Small intestine (tissue), 7 donors: ENCODE data around the gene C2orf68. TPM values are rescaled to one million over a fixed set of nuclear protein-coding genes. Genes with fewer than 3 reads are reported as not detected.

ENCODE experiments used
- DNase-seq, 2 donors: peaks; one replicate each; pipeline versions ENCODE4 v3.0.0 to v3.0.0-alpha.2; 2013
- FAIRE-seq: peaks from 2 replicates; lab custom pipeline; 2012; peaks lifted over from hg19 to GRCh38; lab: Jason Lieb, UNC
- H3K27ac ChIP-seq, 3 donors: one replicate each; pipeline ENCODE4 v1.5.1; 2013; ENCODE audit warnings: low read length in 2 of 3, mild to moderate bottlenecking in 2 of 3, control low read depth in 1 of 3, inconsistent platforms in 1 of 3, low read depth in 1 of 3, moderate library complexity in 1 of 3
- H3K27me3 ChIP-seq, 3 donors: one replicate each; pipeline ENCODE4 v1.6.1; 2013; ENCODE audit warnings: low read length in 3 of 3, inconsistent platforms in 1 of 3; ENCODE audit not compliant: control insufficient read depth in 3 of 3, insufficient read depth in 3 of 3
- H3K36me3 ChIP-seq, 3 donors: one replicate each; pipeline ENCODE4 v1.6.1; 2013; ENCODE audit warnings: low read length in 3 of 3, inconsistent platforms in 1 of 3, low read depth in 1 of 3, mild to moderate bottlenecking in 1 of 3, moderate library complexity in 1 of 3; ENCODE audit not compliant: control insufficient read depth in 3 of 3, insufficient read depth in 2 of 3
- H3K4me1 ChIP-seq, 3 donors: one replicate each; pipeline ENCODE4 v1.6.1; 2013; ENCODE audit warnings: low read length in 2 of 3, inconsistent platforms in 1 of 3, low read depth in 1 of 3, mild to moderate bottlenecking in 1 of 3, moderate library complexity in 1 of 3; ENCODE audit not compliant: control insufficient read depth in 3 of 3, insufficient read depth in 2 of 3
- H3K4me3 ChIP-seq, 3 donors: one replicate each; pipeline ENCODE4 v1.5.1; 2013; ENCODE audit warnings: low read length in 3 of 3, control low read depth in 1 of 3, inconsistent platforms in 1 of 3, low read depth in 1 of 3, mild to moderate bottlenecking in 1 of 3, moderate library complexity in 1 of 3
- H3K9me3 ChIP-seq, 2 donors: one replicate each; pipeline ENCODE4 v1.6.1; 2013; ENCODE audit warnings: low read depth in 1 of 2, low read length in 1 of 2; ENCODE audit not compliant: control insufficient read depth in 2 of 2, insufficient read depth in 1 of 2
- WGBS, 3 donors: extraction: QIAGEN DNeasy Blood & Tissue Kit; methylation state at CpG; one replicate each; pipeline ENCODE4 v1.1.7; 2013; 5-methylcytosine and 5-hydroxymethylcytosine counted together
- polyA plus RNA-seq, 4 donors: library from polyadenylated mRNA; stranded (reverse) in 3 of 4; unstranded in 1 of 4; fragments of 200-250 nt in 3 of 4; fragments of 120-200 nt in 1 of 4; gene quantifications; one replicate each; pipeline versions ENCODE4 v1.2.1 to v1.2.3, GENCODE V29; 2013
- donor health status: healthy with polysubstance abuse.
- donor health status: control.
- donor health status: control.
- donor health status: Bipolar disorder and iron deficiency.
- donor health status: healthy.

The C2orf68 gene
- polyA plus RNA-seq, 4 donors = 16.2 to 44.8 (median 25.3) TPM

DNA sequence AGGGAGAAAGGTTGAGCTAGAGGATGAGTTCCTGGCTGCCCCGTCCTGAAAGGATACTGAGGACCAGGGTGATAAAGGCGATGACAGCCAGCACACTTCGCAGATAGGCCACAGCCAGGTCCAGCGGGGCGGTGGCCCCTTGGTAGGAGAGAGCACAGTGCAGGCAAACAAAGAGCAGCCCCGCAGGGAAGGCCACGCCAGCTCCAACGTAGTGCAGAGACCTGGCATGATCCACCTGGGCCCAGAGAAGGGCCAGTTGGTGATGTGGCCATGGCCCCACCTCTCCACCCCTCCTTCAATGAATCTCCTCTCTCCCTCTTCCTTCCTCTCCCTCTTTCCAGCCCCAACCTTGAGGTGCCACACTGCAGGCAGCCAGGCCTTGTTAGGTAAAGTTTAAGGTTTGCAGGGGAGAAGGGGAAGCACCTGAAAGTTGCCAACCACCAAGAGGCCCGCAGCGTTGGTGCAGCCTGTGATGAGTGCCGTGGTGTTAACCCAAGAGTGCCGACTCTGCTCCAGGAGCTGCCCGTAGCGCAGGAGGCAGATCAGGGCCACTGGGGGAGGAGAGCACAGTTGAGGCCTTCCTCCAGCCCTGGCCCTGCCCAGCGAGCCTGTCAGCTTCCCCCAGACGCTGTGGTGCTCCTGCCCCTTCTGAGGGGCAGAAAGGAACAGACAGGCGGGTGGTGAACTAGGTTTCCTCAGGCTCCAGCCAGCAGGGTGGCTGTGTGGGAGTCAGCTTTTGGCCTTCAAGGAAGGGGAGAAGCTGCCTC, 12.2 kb downstream of the C2orf68 start:
- WGBS, 3 donors = 74 to 77% (median 75%) methylated on average over 17 of the region's 17 CpGs
- DNase-seq = no peak
- no peak overlapping the region for H3K27ac ChIP-seq

DNA sequence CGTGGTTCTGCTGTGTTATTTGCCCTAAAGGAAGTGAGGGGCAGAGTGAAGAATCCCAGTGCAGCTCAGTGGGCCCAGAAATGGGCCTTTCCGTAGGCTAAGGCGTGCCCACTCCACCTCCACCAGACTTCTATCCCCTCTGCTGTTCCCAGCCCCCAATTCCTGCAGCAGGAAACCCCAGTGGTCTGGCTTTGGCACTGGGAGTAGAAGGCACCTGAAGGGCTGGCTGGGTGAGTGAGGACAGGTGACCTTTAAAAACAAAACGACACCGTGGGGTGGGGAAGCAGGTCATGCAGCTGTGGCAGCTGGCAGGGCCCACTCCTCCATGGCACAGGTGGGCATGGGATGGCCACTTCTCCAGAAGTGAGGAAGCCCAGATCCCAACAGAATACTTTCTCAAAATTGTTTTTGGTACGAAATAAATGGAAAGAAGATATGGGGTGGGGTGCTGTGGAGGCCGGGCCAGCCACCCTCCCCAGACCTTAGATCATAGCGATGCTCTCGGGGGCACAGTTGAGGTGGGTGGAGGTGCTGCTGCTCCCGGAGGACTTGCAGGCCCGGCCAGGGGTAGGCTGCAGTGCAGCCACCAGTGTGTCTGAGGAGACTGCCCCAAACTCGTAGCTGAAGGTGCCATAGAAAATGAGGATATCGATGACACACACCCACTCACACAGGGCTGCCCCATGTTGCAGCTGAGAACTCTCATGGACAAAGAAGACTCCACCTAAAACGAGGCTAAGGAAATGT, 13.1 kb downstream of the C2orf68 start:
- WGBS, 3 donors = 71 to 78% (median 73%) methylated on average over 14 of the region's 14 CpGs
- no peak for DNase-seq

More for the DNA sequence above, 12.2 kb downstream of the C2orf68 start:
- FAIRE-seq = no peak
- Histone ChIP-seq H3K36me3 (peaks cover 0 to 48% (median 9%) of the 10 kb centered on the region in 3 donors), H3K4me3 (no peak overlapping the region), H3K27me3 (no peaks in the 10 kb centered on the region), H3K4me1 (peaks cover 5 to 50% (median 6%) of the 10 kb centered on the region in 3 donors), H3K9me3 (no peaks in the 10 kb centered on the region)

DNA sequence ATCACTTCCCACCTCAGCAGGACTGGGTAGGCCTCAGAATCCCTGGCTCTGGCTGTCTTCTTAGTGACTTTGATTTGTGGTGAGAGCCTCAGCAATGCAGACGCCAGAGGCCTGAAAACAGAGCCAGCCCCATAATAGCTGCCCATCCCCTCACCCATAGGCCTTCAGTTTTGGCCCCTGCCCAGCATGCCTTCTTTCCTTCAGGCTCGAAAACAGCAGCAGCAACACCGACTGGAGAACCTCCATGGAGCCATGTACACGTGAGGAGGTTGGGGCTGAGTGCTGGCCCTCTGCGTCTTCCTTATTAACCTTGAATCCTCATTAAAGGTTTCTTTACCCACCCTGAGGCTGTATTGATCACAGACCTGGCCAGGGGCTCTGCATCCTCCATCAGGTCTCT, 14.6 kb downstream of the C2orf68 start:
- H3K4me1 ChIP-seq = peaks cover 6 to 47% (median 10%) of the 10 kb centered on the region in 3 donors
- H3K27me3 ChIP-seq = no peaks in the 10 kb centered on the region
- DNase-seq = no peak
- H3K36me3 ChIP-seq = peaks cover 0 to 48% (median 9%) of the 10 kb centered on the region in 3 donors
- WGBS, 3 donors = 78 to 89% (median 86%) methylated on average over 5 of the region's 5 CpGs
- no peak overlapping the region for H3K4me3 ChIP-seq
- FAIRE-seq = no peak
- no peaks in the 10 kb centered on the region for H3K9me3 ChIP-seq
- no peak overlapping the region for H3K27ac ChIP-seq

More for the DNA sequence above, 13.1 kb downstream of the C2orf68 start:
- Histone ChIP-seq H3K4me1 (peaks cover 6 to 48% (median 10%) of the 10 kb centered on the region in 3 donors), H3K36me3 (peaks cover 0 to 48% (median 9%) of the 10 kb centered on the region in 3 donors), H3K9me3 (no peaks in the 10 kb centered on the region), H3K27ac (no peak overlapping the region), H3K27me3 (no peaks in the 10 kb centered on the region), H3K4me3 (no peak overlapping the region)
- no peak for FAIRE-seq

DNA sequence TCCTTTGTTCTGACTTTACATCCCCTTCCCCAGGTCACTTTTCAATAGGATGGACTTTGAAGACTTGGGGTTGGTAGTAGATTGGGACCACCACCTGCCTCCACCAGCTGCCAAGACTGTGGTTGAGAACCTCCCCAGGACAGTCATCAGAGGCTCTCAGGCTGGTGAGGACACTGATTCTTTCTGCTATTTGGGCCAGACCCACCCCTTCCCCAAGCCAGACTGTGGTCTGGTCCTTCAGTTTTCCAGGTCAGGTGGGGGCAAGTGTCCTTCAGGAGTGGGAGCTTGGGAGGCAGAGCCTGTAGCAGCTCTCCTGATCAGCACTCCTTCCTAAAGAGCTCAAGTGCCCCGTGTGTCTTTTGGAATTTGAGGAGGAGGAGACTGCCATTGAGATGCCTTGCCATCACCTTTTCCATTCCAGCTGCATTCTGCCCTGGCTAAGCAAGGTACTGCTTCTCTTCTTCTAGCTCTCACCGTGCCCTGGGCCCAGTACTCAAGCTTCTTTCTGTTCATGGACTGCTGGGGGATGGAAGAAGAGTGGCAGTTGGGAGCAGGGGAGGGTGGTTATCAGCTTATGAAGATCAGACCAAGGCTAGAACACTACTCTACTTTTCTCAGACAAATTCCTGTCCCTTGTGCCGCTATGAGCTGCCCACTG, 15.3 kb downstream of the C2orf68 start:
- FAIRE-seq (no peak), DNase-seq (no peak)
- WGBS, 3 donors = 54 to 68% (median 67%) methylated on average over 3 of the region's 3 CpGs
- peaks cover 0 to 49% (median 9%) of the 10 kb centered on the region in 3 donors for H3K36me3 ChIP-seq
- H3K9me3 ChIP-seq = no peaks in the 10 kb centered on the region
- H3K27ac ChIP-seq = no peak overlapping the region
- H3K27me3 ChIP-seq = no peaks in the 10 kb centered on the region
- H3K4me3 ChIP-seq = peak overlapping the region in 2 of 3 donors; percentile 76 to 79
- peaks cover 6 to 44% (median 10%) of the 10 kb centered on the region in 3 donors for H3K4me1 ChIP-seq

DNA sequence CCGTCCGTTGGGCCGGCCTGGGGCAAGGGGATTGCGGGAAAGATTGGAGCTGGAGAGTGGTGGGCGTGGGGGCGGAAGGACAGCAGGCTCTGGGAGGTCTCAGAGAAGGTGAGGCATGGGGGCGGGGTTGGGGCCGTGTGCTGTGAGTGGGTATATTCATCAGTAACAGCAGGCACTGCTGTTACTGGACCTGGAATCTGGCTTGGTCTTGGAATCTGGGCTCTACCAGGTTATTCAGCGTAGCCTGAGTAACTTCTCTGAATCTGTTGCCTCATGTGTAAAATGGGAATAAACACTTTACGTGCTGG, 15.9 kb downstream of the C2orf68 start:
- DNase-seq = no peak
- WGBS, 3 donors = 2 to 3% (median 3%) methylated on average over 10 of the region's 10 CpGs
- Histone ChIP-seq H3K4me1 (peaks cover 6 to 40% (median 6%) of the 10 kb centered on the region in 3 donors), H3K9me3 (no peaks in the 10 kb centered on the region), H3K4me3 (peak overlapping the region; percentile 75 to 79 (median 76)), H3K27me3 (no peaks in the 10 kb centered on the region), H3K27ac (peak overlapping the region; percentile 66 to 94 (median 92)), H3K36me3 (peaks cover 0 to 45% (median 9%) of the 10 kb centered on the region in 3 donors)
- FAIRE-seq = no peak

DNA sequence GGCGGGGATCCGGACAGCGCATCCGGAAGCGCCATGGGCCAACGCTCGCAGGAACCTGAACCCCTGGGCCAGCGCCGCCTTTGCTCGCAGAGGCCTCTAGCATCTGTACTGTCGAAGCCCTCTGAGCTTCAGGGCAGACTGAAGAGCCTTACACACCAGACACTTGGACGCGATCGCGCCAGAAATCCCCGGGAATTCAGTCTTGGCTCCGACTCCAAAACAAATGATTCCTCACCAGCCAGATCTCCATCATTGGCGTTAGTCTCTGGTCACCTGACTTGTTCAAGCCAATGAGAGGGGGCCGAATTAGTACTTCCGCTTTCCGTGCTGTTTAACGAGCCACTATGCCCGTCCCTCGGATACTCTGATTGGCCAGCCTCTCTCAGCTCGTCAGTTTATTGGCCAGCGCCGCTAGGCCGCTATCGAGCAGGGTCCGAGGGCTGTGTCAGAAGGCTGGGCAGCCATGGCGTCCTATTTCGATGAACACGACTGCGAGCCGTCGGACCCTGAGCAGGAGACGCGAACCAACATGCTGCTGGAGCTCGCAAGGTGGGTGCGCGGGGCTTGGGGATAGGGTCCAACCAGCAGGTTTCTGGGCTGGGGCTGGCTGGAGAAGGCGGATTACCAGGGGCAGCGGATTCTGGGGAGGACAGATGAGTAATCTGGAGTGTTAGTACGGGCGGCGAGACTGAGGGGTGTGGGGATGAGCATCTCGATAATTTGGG, 16.4 kb downstream of the C2orf68 start, which contains the start of gene RNF181:
TSS of gene RNF181 (plus strand) at position 445 of the 725 bp plus-strand sequence. CDS start at position 464, 19 bp downstream.
- DNase-seq = peak; percentile 97 to 99
- peaks cover 6 to 37% (median 6%) of the 10 kb centered on the region in 3 donors for H3K4me1 ChIP-seq

DNA sequence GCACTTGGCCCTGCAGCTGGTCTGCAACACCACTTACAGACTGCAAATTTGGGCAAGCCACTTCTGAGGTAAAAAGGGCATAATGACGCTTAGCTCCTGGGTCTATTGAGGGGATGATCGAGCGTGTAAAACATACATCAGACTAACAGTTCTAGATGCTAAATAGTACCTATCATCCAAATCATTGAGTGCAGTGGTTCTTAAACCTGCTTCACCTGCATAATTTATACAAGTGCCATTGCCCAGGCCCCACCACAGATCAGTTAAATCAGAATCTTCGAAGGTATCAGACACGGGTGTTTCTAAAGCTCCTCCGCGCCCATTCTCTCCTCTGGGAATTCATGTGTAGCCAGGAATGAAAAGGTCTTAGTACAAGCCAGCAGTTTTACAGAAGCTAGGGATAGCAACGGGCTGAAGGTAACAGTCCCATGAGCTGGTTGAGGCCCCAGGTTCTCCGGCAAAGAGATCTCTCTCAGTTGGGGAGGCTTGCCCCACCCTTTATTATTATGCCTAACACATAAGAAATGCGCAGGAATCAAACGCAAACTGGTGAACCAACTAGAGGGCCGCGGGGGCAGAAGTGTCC, 17.1 kb downstream of the C2orf68 start:
- Histone ChIP-seq H3K4me1 (peaks cover 6 to 37% (median 6%) of the 10 kb centered on the region in 3 donors), H3K27ac (peak overlapping the region; percentile 57 to 94 (median 91)), H3K4me3 (peak overlapping the region; percentile 53 to 79 (median 76)), H3K36me3 (peaks cover 0 to 33% (median 7%) of the 10 kb centered on the region in 3 donors), H3K9me3 (no peaks in the 10 kb centered on the region), H3K27me3 (no peaks in the 10 kb centered on the region)
- FAIRE-seq (no peak), DNase-seq (no peak)
- 16 to 20% (median 17%) methylated on average over 13 of the region's 13 CpGs for WGBS, 3 donors

More for the DNA sequence above, 16.4 kb downstream of the C2orf68 start, which contains the start of gene RNF181:
- Histone ChIP-seq H3K9me3 (no peaks in the 10 kb centered on the region), H3K36me3 (peaks cover 0 to 40% (median 8%) of the 10 kb centered on the region in 3 donors), H3K27ac (peak within 1 kb of the TSS; percentile 66 to 94 (median 92)), H3K4me3 (peak within 1 kb of the TSS; percentile 75 to 79 (median 76)), H3K27me3 (no peaks in the 10 kb centered on the region)
- peak; percentile 61 for FAIRE-seq
- WGBS, 3 donors = 0 to 1% (median 0%) methylated on average over 47 of the region's 47 CpGs
